ENCODE data around the gene PMPCA.
"Not testable (repeated sequence)": the region's sequence is repeated elsewhere in the genome, so short reads cannot be mapped to it uniquely, and the experiment has no call there.

PMPCA gene

DNA sequence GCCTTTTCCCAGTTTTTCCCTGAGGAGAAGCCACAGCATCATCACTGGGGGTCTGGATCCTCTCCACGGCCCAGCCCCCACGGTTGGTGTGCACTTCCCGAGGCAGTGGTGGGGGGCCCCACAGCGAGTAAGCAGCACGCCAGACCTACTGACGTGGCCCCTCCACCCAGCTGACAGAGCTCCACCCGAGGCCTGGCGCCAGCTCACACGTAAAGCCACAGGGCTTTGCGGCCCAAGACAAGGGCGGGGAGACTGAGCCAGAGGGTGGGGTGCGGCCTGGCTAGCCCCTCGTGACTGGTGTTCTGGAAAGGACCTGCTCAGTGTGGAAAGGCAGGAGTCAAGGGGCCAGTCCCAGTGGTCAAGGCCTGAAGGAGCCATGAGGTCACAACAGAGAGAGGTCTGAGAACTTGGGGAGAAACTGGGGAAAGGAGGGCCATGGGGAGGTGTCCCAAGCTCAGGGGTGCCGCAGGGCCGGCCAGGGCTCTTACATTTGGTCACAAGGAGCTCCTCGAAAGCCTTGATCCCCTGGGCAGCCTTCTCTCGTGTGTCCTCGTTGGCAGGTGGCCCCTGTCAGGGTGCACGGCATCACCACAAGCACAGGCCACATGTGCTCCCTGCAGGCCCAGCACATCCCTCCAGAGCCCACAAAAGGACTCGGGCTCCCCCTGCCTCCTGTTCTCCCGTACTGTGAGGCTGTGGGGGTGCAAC, 16.0 kb upstream of the PMPCA start:
- DNase-seq, result no peak

GRCh38 chr9:136395020-136395340, 15.5 kb upstream of the PMPCA start:
- no peak for DNase-seq

DNA sequence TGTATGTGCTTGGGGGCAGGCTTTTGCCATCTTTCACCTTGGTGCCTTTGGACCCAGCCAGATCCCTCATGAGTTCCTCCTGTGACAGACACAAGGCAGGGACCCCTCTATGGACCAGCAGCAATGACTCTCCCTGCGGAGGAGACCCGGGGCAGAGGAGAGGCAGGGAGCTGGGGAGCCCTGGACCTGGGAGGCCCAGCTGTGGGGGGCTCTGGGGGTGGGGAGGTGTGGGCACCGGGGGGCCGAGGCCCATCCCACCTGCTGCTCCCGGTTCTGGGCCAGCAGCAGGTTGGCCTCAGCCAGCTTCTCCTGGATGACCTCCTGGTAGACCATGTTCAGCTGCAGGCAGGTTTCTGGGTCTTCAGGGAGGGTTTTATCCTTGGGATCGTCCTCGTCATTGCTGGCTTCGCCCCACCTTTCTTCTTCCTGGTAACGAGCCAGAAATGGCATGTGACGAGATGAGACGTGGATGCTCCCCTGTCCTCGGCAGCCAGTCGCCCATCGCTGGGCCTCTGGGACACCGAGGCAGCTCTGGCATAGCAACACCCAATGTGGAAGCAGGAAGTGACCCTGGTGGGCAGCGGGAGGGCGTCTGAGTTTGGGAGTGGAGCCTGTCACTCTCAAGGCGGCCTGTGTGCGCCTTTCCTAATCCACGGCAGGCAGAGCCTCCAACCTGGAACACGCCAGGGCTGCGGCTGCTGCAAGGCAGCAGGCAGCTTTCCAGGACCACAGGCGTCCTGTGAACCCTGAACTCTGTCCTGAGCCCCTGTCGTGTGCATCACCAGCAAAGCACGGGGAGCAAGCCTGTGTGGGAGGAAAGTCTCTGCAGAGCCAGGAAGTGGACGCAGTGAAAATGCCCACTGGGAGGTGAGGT, 14.9 kb upstream of the PMPCA start:
- DNase-seq, result no peak

DNA sequence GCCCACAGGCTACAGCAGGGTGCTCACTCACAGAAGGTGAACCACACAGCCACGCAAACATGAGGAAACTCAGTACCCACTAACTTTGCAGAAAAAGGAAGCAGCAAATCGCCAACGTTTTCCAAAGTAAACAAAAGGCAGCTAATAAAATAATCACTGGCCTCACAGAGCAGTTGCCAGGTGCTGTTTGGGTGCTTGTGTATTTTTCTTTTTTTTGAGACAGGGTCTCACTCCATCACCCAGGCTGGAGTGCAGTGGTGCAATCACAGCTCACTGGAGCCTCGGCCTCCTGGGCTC, 14.3 kb upstream of the PMPCA start:
- no peak for DNase-seq

GRCh38 chr9:136397643-136398042, 12.8 kb upstream of the PMPCA start:
- no peak for DNase-seq

- no peak for DNase-seq
Observed at GRCh38 chr9:136398286-136398685, 12.2 kb upstream of the PMPCA start.

DNA sequence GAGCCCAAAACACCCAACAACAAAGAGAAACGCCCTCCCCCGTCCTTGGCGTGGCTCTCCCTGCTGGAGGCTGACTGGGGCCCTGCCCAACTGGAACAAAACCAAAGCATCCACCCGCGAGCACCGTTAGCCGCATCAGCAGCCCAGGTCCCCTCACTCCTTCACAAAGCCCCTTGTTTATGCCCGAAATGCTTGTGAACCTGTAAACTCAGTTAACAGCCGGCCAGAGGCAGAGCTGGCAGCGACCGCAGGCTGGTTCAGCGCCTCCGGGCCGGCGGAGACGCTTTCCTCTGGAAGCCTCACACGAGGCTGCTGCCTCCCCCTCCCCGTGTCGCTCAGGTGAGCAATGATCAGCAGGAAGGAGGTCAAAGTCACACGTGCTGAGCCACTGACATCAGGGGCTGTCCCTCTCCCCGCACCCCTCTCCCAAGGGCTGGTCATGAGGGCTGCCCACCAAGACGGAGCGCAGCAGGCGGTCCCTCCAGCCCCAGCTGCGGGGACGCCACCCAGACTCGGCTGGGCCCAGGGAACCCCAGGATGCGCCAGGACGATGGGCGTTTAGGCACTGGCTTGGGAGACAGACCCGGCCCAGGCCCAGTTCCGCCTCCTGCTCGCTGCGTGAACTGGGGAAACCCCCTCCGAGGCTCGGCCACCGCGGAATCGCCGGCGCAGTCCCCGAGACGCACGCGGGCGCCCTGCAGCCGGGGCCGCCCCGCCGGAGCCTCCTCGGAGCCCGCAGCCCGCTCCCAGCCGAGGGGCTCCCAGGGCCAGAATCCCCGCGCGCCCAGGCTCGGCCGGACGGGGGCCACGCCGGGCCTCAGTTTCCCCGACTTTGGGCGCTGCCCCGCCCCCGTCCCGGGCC, 11.1 kb upstream of the PMPCA start:
- DNase-seq, result no peak

DNA sequence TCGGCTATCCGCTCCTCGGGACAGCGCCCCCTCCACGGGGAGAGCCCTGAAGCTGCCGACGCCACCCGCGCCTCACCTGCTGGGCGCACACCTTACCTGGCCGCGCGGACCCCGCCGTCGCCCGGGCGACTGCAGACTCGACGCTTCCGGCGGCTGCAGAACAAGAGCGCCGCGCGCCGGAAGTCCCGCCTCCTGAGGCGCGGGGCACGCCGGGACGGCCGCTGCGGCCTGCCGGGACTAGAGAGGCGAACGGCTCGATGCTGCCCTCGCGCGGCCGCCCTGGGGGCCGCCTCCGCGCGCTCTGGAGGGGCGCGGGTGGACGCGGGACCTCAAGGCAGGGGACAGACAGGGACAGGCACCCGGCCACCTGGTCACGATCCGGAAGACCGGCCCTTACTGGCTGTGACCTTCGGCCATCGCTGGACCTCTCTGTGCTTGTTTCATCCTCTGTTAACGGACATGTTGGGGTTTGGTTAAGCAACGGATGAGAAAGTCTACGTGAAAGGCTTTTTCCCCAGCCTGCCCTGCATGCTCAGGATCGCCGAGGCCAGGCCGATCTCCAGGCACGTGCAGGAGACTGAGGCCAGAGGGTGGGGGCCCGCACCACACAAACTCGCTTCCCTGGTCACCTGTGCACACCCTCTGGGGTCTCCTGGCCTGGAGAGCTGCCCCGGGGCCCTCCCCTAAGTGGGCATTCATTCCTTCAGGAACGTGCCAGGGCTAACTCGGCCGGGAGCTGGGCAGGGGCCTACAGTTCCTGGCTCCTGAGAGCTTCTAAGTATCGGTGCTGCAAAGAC, 10.2 kb upstream of the PMPCA start, which contains the start of gene SNAPC4:
Gene SNAPC4, minus strand, starts transcription at position 133 of the 797 bp plus-strand sequence. CDS start 1,742 bp downstream, outside the sequence.
- peak; percentile 40 to 84 for DNase-seq

DNA sequence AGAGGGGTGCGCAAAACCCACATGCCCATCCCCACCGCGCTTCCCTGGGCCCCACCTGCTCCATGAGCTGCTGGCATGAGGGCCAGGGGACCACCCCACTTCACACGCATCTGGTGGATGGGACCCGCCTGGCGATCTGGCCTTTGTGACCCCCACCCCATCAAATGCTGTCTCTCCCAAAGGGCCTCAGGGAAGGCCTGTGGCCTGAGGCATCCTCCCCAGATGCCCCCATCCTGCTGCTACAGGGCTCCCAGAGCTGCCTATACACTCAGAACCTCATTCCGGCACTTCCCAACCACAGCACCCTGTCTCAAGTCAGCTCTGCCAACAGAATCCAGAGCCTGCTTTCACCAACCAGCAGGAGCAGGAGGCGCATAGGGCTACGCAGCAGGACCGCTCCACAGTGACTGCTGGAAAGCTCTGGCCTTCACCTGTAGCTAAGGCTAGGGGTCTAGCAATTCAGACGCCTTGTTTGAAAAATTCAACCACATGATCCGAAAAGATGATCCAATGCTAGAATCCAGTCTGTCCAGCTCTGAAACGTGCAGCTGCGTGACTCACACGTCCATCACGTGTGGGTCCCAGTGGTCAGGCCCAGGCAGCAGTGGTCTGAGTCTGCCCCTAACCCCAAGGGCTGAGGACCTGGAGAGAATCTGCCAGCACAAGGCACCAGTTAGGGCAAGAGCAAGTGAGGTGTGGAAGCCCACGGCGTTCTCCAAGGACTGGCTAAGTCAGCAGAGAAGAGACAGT, 9.1 kb upstream of the PMPCA start:
- no peak for DNase-seq

DNA sequence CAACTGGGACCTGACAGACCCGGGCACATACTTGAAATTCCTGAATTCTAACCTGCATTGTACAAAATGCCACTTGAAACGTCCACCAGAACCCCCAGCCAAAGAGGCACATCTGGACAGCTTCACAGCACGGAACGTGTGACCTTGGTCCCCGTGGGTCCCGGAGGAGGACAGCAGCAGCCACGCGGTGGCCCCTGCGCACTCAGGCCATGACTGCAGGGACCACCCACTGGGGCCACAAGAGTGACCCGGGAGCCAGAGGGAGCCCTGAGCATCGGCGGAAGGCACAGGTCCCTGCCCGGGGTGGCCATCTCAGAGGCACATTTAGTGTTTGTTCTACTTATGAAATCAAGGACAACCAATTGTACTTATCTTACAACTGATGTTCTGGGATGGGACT, 8.4 kb upstream of the PMPCA start:
- no peak for DNase-seq

GRCh38 chr9:136403538-136403914, 6.9 kb upstream of the PMPCA start:
- no peak for DNase-seq

- no peak for DNase-seq
Observed at GRCh38 chr9:136403915-136404800, 6.3 kb upstream of the PMPCA start.

- DNase-seq, result no peak
Observed at GRCh38 chr9:136404801-136405136, 5.7 kb upstream of the PMPCA start.

DNA sequence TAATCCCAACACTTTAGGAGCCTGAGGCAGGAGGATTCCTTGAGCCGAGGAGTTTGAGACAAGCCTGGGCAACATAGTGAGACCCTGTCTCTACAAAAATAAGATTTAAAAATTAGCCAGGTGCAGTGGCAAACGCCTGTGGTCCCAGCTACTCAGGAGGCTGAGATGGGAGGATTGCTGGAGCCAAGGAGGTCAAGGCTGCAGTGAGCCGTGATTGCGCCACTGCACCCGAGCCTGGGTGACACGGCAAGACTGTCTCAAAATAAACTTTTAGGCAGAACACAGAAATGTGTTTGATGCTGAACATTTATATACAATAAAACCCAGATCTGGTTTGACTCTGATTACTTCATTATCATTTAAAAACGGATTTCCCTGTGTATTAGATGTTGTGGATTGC, 5.0 kb upstream of the PMPCA start:
- no peak for DNase-seq

- DNase-seq, result not testable (repeated sequence)
Observed at GRCh38 chr9:136405904-136406303, 4.6 kb upstream of the PMPCA start.

- DNase-seq, result not testable (repeated sequence)
Observed at GRCh38 chr9:136407061-136407460, 3.4 kb upstream of the PMPCA start.

DNA sequence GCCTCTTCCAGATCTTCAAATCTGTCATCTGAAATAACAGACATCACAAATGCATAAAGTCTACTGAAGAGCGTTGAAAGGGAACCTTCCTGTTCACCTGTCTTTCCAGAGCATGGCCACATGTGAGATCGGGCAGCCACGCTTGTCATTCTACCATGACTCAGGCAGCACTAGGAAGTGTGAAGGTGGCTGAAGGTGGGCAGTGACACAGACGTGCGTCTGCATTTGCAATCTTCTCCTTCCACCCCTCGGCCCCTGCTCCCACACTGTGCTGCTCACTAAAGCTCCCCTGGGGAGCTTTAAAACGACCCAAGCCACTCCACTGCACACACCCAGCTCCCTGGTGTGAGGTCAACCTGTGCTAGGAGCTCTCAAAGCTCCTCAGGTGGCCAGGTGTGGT, 2.5 kb upstream of the PMPCA start:
- no peak for DNase-seq

DNA sequence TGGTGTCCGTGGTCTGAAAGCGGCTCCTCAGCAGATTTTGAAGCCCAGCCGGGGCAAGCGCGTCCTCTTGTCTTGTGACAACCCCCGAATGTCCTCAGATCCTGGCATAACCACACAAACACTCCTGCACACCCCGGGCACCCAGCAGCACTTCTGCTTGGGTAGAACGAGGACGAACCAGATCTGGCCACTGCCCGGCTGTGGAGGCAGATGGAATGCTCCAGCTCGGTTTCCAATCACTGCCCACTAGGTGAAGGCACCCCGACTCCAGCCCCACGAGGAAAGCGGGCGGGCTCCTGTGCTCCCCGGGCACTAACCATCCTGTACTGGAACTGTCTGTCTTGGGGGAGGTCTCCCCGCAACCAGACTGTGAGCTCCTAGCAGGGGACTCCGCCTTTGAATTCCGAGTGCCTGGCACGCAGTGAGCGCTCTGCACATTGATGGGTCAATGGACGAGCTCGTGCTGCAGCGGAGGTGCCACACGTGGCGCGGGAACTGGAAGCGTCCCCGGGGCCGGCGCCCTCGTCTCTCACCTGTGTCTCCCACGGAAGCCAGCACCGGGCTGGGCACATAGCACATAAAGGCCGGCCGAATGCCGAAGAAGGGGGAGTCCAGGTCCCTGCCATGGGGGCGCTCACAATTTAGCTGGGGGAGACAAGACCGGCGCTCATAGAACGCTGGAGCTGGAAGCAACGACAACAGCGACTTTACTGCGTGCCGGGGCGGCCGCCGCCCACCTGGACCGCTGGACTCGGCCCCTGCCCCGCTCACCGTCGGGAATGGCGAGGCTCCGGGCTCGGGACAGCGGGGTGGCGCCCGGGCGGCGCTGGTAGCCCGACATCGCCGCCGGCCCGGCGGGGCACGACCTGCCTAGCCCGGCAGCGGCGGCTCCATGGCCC, 652 bp upstream of the PMPCA start:
- no peak for DNase-seq

DNA sequence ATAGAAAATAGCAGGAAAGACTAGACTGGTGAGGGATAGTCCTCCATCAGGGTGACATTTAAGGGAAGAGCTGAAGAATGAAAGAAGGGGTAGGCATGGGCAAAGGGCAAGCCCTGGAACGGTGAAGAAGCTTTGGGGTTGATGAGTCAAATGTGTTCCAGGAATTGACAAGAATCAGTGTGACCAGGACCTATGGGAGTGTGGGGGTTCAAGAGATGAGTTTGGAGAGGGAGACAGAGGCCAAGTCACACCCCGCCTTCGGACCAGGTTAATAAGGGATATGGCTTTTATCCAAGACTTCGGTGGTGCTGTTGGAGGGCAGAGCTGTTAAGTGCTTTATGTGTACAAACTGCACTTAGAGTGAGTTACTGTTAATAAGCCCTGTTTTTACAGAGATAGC, 920 bp downstream of the PMPCA start:
- no peak for DNase-seq

GRCh38 chr9:136412962-136413361, 2.5 kb downstream of the PMPCA start:
- DNase-seq, result peak; percentile 12 to 66
